NB4 (cell line): ENCODE data around the gene ELFN2.

Source experiments
- MYC ChIP-seq: IDR thresholded peaks from 2 replicates; pipeline ENCODE4 v1.6.1; 2011; ENCODE audit warnings: low read depth, low read length
- POLR2A ChIP-seq: IDR thresholded peaks from 2 replicates; pipeline ENCODE4 v1.6.1; 2011; ENCODE audit warnings: mild to moderate bottlenecking; ENCODE audit not compliant: insufficient read length; ENCODE audit errors: extremely low read depth
- TF ChIP-seq, protein P1 (sequence below): IDR thresholded peaks from one replicate; pipeline ENCODE4 v1.5.1; 2012; ENCODE audit warnings: low read depth, low read length
- TF ChIP-seq, protein P2 (sequence below): IDR thresholded peaks from 2 replicates; pipeline ENCODE4 v1.6.1; 2011; ENCODE audit warnings: low read depth, low read length

DNA sequence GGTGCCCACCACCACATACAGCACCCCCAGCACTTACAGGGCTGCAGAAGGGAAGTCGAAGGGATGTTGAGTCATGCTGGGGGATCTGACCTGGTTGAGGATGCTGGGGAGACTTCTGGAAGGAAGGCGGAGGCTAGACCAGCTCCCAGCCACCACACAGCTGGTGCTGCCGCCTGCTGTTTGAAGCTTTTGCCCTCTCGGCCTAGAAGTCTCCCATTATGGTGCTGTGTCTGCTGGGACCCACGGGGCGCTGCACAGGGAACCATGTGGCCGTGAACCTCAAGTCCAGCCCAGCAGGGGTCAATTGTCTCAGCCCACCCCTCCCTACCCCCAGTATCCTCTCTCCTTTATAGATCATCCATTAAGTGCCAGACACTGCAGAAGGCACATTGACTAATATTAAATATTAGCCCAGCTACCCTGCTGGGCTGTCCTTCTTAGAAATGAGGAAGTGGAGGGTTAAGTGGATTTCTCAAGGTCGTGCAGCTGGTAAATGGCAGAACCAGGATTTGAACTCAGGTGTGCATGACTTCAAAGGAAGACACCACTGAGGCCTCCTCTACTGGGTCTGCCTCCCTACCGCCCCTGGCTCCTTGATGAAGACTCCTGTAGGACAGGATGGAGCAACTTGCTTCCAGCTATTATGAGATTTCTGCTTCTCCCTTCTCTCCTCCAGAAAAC is 95.3 kb downstream of the ELFN2 start:
- TF ChIP-seq, protein P1, sequence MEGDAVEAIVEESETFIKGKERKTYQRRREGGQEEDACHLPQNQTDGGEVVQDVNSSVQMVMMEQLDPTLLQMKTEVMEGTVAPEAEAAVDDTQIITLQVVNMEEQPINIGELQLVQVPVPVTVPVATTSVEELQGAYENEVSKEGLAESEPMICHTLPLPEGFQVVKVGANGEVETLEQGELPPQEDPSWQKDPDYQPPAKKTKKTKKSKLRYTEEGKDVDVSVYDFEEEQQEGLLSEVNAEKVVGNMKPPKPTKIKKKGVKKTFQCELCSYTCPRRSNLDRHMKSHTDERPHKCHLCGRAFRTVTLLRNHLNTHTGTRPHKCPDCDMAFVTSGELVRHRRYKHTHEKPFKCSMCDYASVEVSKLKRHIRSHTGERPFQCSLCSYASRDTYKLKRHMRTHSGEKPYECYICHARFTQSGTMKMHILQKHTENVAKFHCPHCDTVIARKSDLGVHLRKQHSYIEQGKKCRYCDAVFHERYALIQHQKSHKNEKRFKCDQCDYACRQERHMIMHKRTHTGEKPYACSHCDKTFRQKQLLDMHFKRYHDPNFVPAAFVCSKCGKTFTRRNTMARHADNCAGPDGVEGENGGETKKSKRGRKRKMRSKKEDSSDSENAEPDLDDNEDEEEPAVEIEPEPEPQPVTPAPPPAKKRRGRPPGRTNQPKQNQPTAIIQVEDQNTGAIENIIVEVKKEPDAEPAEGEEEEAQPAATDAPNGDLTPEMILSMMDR = peak; percentile 6
- no peak for TF ChIP-seq POLR2A
- TF ChIP-seq, protein P2, sequence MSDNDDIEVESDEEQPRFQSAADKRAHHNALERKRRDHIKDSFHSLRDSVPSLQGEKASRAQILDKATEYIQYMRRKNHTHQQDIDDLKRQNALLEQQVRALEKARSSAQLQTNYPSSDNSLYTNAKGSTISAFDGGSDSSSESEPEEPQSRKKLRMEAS = no peak
- TF ChIP-seq MYC = no peak
